NOMO-1 (cell line): ENCODE results near the gene LRRFIP2.

Experiments
- DNase-seq, 2 experiments: peaks; one replicate each; lab custom pipeline; 2025; ENCODE audit not compliant: unreplicated experiment in 2 of 2; lab: John Stamatoyannopoulos, UW

LRRFIP2 gene

GRCh38 chr3:37190667-37191066, 16.3 kb upstream of the LRRFIP2 start:
- DNase-seq = no peak

GRCh38 chr3:37189109-37189508, 14.7 kb upstream of the LRRFIP2 start:
- DNase-seq = no peak

GRCh38 chr3:37183976-37184375, 9.6 kb upstream of the LRRFIP2 start:
- DNase-seq = no peak

GRCh38 chr3:37183375-37183831, 9.0 kb upstream of the LRRFIP2 start:
- no peak for DNase-seq

- DNase-seq = no peak
Observed at GRCh38 chr3:37182816-37183215, 8.4 kb upstream of the LRRFIP2 start.

- no peak for DNase-seq
Observed at GRCh38 chr3:37181756-37182155, 7.4 kb upstream of the LRRFIP2 start.

- no peak for DNase-seq
Observed at GRCh38 chr3:37179144-37179967, 5.0 kb upstream of the LRRFIP2 start.

GRCh38 chr3:37173806-37174205, 576 bp downstream of the LRRFIP2 start:
- DNase-seq = no peak

GRCh38 chr3:37171144-37171543, 3.2 kb downstream of the LRRFIP2 start:
- no peak for DNase-seq

- DNase-seq = no peak
Observed at GRCh38 chr3:37170513-37170912, 3.9 kb downstream of the LRRFIP2 start.

GRCh38 chr3:37170060-37170459, 4.3 kb downstream of the LRRFIP2 start:
- DNase-seq = no peak

GRCh38 chr3:37168896-37169295, 5.5 kb downstream of the LRRFIP2 start:
- DNase-seq = no peak

- no peak for DNase-seq
Observed at GRCh38 chr3:37163262-37164015, 10.9 kb downstream of the LRRFIP2 start.

- no peak for DNase-seq
Observed at GRCh38 chr3:37162501-37163245, 11.7 kb downstream of the LRRFIP2 start.

- DNase-seq = no peak
Observed at GRCh38 chr3:37161351-37161750, 13.0 kb downstream of the LRRFIP2 start.

GRCh38 chr3:37155782-37156181, 18.6 kb downstream of the LRRFIP2 start:
- DNase-seq = no peak

- no peak for DNase-seq
Observed at GRCh38 chr3:37154668-37155314, 19.6 kb downstream of the LRRFIP2 start.

GRCh38 chr3:37150621-37151020, 23.8 kb downstream of the LRRFIP2 start:
- no peak for DNase-seq

GRCh38 chr3:37149257-37149656, 25.1 kb downstream of the LRRFIP2 start:
- DNase-seq = no peak

- no peak for DNase-seq
Observed at GRCh38 chr3:37148208-37148607, 26.2 kb downstream of the LRRFIP2 start.

- DNase-seq = peak; percentile 48 to 80
Observed at GRCh38 chr3:37147666-37148065, 26.7 kb downstream of the LRRFIP2 start.
